Tibial nerve (tissue), 4 donors: Measurements from ENCODE around the gene KPTN.

ENCODE experiments used
- CTCF ChIP-seq, 5 experiments: fragments of 200-600 bp in 3 of 5; fragments of 450-650 bp in 2 of 5; sonication (generic) in 3 of 5; IDR thresholded peaks; one replicate each; pipeline ENCODE4 v1.5.1; 2016 to 2019; ENCODE audit warnings: antibody characterized with exemption in 5 of 5, mild to moderate bottlenecking in 3 of 5, moderate library complexity in 2 of 5
- EP300 ChIP-seq, 2 donors: sonication (generic); formaldehyde crosslinking; IDR thresholded peaks; one replicate each; pipeline ENCODE4 v1.6.1; 2017; ENCODE audit warnings: antibody characterized with exemption in 2 of 2, mild to moderate bottlenecking in 1 of 2
- POLR2A ChIP-seq, 2 donors: fragments of 450-650 bp; IDR thresholded peaks; one replicate each; pipeline ENCODE4 v1.6.1; 2017; ENCODE audit warnings: antibody characterized with exemption in 2 of 2, mild to moderate bottlenecking in 2 of 2, moderate library complexity in 2 of 2

GRCh38 chr19:47486900-47487299 is 2.9 kb upstream of the KPTN start:
- TF ChIP-seq CTCF (IDR thresholded peaks at IDR 0.05) (no peak), EP300 (IDR thresholded peaks at IDR 0.05) (no peak), POLR2A (IDR thresholded peaks at IDR 0.05) (no peak)
